ENCODE results near the gene MFSD2A. TPM values are rescaled to one million over a fixed set of nuclear protein-coding genes. Genes with fewer than 3 reads are reported as not detected.
"Not testable (repeated sequence)": the region's sequence is repeated elsewhere in the genome, so short reads cannot be mapped to it uniquely, and the experiment has no call there.

MFSD2A gene
- total RNA-seq, 1 experiment from 2014 or later = 9.5 TPM

DNA sequence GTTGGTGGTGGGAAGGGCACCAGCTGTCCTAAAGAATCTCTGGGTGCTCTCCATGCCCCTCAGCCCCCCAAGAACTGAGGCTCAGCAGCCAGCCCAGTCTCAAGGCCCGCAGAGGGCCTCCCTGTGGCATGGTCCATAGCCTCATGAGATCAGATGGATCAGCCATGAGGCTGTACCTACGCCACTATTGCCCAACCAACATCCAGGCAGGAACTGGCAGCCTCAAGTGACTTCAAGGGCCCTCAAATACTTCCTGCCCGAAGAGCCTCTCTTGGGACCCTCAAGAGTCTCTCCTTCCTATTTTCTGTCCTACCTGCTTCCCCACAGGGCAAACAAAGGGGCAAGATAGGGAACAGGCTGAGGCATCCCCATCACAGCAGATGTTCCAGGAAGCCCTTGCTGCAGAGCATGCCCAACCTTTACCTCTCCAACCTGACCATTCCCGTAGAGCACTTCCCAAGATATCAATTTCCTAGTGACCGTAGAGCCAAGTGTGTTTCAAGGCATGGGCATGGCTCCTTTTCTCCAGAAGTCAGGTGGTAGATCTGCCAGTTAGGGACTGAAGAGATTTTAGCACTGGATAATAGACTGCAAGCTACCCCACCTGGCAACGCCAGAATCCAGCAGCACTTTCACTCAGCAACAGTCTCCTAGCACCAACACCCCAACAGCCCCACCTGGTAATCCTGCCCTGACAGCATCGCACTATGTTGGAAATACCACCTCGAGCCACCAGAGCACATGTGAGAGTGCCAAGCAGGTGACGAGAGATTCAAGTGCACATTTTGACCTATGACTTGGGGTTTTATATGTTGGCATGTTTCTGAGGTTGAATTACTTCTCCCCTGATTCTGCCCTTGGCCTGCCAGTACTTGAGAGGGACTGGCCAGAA, 13.7 kb upstream of the MFSD2A start:
- no peak for DNase-seq (ENCODE audit: low spot score)

- no peak for DNase-seq (ENCODE audit: low spot score)
Measured at GRCh38 chr1:39943471-39944290, 11.3 kb upstream of the MFSD2A start.

DNA sequence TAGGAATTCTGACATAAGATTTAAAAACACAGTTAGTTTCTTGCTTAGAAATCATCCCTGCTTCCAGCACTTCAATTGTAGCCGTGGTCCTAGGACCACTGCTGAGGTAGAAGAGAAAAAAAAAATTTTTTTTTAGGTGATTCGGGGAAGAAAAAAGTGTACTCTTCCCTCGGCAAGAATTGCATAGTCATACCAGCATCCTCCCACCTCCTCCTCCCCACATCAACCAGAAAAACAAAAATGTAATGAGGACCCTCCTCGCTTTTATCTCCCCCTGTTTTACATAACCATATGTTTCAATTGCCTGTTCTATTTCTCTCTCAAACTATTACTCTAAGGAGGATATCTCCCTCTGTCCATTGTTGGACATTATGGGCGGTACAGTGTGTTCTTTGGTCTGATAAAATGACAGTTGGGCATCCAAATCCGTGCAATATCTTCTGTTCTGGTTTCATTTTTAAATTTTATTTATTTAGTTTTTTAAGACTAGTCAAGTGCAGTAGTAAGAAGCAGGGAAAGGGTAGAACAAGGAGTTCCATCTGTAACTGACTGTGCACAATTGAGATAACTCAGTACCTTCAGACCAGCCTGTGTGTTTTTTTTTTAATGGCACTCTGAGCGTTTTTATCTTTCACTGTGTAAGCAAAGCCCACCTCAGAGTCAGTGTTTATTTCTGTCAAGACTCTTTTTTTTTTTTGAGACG, 10.4 kb upstream of the MFSD2A start:
- DNase-seq (ENCODE audit: low spot score) = no peak

DNA sequence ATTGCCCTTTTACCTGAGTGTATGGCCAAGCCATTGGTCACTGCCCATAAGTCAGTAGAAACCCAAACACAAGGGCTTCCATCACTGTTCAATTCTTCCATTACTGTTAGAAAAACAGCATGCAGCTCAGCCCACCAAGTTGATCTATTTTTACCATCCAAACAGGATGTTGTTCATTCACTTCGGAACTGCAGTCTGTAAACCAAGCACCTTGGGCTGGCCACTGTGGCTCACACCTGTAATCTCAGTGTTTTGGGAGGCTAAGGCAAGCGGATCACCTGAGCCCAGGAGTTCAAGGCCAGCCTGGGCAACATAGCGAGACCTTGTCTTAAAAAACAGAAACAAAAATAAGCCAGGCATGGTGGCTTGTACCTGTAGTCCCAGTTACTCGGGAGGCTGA, 8.7 kb upstream of the MFSD2A start:
- DNase-seq (ENCODE audit: low spot score) = no peak

DNA sequence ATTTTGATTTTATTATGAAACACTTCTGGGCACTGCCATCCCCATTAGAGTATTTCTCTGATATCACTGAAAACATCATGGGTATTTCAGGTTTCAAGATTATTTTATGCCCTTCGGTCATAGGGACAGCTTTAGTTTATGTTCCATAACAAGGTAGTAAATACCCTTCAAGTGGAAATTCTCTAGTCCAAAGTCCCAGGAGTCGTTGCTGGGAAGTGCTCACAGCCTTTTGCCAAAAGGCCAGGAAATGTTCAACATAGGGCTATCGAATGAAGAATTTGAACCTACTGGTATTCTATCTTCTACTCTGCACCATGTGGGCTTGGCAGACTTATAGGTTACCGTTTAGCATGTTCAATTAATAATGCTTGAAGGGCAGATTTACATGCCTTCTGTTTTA, 7.7 kb upstream of the MFSD2A start:
- no peak for DNase-seq (ENCODE audit: low spot score)

- no peak for DNase-seq (ENCODE audit: low spot score)
Measured at GRCh38 chr1:39949891-39950290, 5.1 kb upstream of the MFSD2A start.

GRCh38 chr1:39951926-39952325, 3.0 kb upstream of the MFSD2A start:
- DNase-seq (ENCODE audit: low spot score) = no peak

DNA sequence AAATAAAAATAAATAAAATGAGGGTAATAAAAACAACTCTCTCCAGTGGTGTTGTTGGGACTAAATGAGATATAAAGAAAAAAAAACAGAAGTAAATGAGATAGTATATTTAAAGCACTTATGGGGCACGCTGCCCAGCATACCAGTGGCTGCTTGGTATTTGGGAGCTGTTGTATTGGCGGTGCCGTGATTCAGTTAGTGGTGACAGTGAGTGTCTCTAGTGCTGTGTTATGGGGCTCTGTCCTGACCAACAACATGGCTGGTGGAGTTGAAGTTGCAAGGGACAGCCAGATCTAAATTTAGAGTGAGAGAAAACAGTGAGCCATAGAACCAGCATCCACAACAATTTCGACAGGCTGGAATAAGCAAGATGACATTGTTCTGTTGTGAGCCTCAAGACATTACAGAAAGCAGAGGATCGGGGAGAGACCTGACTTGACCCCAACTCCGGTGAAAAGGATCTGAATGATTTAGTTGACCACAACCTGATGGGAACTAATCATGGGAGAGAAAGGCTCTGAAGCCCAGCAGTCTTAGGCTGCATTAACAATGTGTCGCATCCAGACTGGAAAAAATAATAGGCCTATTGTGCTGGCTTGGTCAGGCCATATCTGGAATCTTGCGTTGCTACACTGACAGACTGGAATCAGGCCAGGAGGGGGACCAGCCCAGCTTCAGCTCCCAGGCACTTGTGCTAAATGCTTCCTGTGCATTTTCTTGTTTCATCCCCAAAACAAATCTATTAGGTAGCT, 2.4 kb upstream of the MFSD2A start:
- no peak for DNase-seq (ENCODE audit: low spot score)

DNA sequence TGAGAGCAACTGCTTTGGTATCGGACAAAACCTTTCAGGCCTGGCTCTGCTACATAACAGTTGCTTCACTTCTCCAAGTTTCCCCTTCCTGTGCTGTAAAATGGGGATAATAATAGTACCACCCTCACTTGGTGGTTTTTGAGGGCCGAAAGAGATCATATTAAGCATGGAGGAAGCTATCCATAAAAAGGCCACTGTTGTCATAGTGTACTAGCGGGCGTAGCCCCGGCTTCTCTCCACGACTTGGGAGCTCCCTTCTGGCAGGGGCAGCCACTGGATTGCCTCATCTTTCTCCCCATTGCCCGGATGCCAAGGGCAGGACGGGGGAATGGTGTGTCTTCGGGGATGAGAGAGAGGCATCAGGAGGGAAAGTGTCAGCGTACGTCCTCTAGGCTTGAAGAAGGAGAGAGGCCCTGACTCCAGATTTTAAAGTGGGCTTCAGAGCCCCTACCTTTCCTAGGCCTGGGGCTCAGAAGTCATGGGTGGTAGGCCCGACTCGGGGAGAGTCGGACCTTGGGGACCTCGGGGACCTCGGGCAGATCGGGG, 548 bp upstream of the MFSD2A start:
- DNase-seq (ENCODE audit: low spot score) = no peak

GRCh38 chr1:39955547-39956539, 898 bp downstream of the MFSD2A start:
- peak; percentile 26 for DNase-seq (ENCODE audit: low spot score)

DNA sequence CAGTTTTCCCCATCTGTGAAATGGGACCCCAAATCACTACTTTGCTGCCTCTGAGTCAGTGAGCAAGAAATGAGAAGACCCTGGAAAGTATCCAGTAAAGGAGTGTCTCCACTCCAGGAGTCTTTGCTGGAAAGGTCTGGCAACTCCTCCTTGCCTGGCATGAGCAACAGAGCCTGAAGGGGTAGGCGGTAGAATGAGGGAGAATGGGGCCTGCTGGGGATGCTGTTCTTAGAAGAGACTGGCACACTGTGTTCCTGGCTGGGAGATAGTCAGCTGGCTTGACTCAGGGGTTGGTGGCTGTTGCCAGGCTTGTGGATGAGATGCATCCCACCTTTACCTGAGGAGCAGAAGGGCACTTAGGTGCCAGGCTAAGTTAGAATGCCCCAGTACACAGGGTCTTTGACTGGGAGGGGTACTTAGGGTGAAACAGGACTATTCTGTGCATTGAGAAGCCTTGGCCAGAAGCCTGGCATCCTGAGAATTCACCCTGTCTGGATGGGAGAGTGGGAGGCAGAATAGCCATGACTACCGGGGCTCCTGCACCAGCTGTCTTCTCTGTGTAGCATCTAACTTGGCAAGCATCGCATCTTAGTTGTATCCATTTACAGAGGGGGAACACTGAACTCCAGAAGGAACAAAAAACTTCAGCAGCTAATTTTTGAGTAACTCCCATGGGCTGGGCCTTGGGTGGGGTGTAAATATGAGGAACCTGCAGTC, 2.5 kb downstream of the MFSD2A start:
- no peak for DNase-seq (ENCODE audit: low spot score)

DNA sequence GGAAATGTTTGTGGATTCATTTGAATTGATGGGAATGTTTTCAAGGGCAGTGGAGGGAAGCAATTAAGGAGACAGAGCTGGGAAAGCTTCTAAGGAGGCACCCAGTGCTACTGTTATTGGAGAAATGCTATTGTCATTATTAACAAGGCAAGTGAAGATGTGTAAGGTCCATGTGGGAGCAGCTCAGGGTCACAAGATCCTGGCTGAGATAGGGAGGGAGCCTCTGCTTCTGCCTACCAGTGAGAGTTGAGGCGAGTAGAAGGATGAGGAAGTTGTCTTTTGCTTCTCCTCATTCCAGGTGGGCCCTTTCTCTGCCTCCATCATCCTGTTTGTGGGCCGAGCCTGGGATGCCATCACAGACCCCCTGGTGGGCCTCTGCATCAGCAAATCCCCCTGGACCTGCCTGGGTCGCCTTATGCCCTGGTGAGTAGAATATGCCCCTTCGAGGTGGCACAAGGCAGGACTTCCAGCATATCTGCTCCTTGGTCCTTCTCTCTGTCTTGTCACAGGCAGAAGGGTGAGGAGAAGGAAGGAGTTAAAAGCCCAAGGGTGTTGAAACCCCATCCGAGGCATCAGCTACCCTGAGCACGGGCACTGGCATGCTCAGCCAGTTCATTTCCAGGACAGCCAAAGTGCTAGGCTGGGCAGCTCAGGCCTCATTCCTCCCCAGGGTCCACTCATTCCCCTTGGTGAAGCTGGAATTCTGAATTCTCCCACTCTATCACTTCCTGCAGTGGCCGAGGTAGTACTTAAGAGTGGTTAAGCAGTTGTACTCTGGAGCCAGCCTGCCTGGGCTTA, 3.7 kb downstream of the MFSD2A start:
- no peak for DNase-seq (ENCODE audit: low spot score)

- DNase-seq (ENCODE audit: low spot score) = no peak
Measured at GRCh38 chr1:39959651-39960333, 4.8 kb downstream of the MFSD2A start.

GRCh38 chr1:39960431-39960958, 5.5 kb downstream of the MFSD2A start:
- no peak for DNase-seq (ENCODE audit: low spot score)

DNA sequence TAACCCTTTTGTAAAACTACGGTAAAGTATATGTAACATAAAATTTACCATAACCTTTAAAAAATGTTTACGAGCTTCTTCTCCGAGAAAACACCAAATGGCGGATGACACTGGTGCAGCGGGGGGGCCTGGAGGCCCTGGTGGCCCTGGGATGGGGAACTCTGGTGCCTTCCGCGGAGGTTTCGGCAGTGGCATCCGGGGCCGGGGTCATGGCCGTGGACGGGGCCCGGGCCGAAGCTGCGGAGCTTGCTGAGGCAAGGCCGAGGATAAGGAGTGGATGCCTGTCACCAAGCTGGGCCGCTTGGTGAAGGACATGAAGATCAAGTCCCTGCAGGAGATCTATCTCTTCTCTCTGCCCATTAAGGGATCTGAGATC, 7.5 kb downstream of the MFSD2A start:
- no peak for DNase-seq (ENCODE audit: low spot score)

GRCh38 chr1:39962964-39963363, 8.0 kb downstream of the MFSD2A start:
- not testable (repeated sequence) for DNase-seq (ENCODE audit: low spot score)

DNA sequence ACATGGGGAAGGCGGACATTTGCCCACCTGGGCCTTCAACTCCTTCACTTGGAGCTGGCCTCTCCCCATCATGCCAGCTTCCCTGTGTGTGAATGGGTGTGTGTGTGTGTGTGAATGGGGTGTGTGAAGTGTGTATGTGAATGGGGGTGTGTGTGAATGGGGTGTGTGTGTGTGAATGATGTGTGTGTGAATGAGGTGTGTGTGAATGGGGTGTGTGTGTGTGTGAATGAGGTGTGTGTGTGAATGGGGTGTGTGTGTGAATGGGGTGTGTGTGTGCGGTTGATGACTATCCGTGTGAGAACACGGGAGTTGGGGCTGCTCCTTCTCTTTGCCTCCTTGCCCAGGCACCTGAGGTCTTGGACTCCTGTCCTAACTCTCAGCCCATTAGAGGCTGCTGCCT, 9.6 kb downstream of the MFSD2A start:
- DNase-seq (ENCODE audit: low spot score) = no peak

DNA sequence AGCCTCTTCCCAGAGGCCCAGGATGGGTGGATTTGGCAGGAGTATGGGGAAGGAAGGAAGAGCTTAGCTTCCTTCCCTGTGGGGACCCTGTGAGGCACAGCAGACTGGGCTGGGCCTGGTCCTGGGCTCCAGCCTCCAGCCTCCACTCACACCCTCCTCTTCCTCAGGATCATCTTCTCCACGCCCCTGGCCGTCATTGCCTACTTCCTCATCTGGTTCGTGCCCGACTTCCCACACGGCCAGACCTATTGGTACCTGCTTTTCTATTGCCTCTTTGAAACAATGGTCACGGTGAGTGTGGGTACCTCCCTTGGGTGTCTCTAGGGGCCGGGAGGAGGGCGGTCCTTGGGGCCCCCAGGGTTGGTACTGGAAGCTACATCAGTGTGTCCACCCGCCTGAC, 10.1 kb downstream of the MFSD2A start:
- no peak for DNase-seq (ENCODE audit: low spot score)
